ENCODE results near the gene KLF6.

The KLF6 gene

DNA sequence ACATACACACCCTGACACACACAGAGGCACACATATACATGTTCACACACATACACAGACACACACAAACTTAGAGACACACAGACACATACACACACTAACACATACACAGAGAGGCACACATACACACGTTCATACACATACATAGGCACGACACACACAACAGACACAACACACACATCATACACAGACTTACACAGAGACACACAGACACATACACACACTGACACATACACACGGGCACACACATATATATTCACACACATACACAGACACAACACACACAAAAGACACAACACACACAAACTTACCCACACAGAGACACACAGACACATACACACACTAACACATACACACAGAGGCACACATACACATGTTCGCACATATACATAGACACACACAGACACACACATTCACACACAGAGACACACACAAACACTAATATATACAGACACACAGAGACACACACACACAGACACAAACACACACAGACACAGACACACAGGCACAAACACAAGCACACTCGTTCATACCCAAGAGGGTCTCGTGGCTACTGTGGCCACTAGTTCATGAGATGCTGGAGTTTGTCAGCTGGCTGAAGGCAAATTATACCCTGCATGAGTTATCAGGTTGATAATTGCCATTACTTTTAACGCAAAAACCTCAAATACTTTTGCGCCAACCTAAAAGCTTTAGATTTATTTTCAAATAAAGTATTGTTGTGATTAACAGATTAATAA is 17.7 kb upstream of the KLF6 start:
- Histone ChIP-seq H3K27me3 (ENCODE audit: control insufficient read depth in 2 of 2, insufficient read depth in 2 of 2, low read length in 2 of 2) (no peaks in the 10 kb centered on the region), H3K27ac (ENCODE audit: low read depth in 2 of 2, low read length in 2 of 2) (no peak overlapping the region), H3K9ac (ENCODE audit: low read depth in 1 of 2, low read length in 2 of 2) (no peak overlapping the region), H3K36me3 (ENCODE audit: control insufficient read depth in 2 of 2, insufficient read depth in 2 of 2, low read length in 2 of 2) (no peaks in the 10 kb centered on the region), H3K4me3 (ENCODE audit: low read length in 2 of 2) (no peak overlapping the region), H3K9me3 (ENCODE audit: control insufficient read depth in 2 of 2, low read length in 2 of 2) (no peaks in the 10 kb centered on the region), H3K4me1 (ENCODE audit: control insufficient read depth in 2 of 2, insufficient read depth in 2 of 2, low read length in 2 of 2) (peaks cover 27 to 28% of the 10 kb centered on the region in 2 donors)

DNA sequence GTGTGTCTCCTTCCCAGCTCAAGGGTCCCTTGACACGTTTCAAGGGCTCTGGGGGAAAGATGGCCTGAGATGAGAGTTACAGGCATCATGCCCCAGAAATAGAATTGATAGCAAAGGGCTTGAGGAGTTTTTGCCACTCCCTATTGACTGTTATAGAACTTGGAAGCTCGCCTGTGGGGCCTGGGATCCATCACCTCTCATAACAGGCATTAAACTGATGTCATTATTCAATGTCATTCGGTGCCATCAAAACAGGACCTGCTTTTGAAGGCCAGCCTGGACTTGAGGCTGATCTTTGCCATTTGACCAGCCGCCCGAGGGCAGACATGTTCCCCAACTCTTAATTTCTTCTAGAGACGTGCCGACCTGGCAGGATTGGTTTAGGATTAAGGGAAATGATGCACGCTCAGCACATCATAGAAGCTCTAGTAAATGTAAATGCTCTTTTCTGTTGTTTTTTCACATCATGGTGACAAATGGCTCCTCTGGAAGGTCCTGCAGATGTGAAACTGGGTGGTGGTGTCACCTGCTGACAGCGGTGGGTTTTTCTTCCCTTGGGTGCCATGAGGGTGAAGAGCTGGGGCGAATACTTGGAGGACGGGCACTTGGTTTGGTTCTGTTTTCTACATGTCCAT is 16.7 kb upstream of the KLF6 start:
- Histone ChIP-seq H3K27me3 (ENCODE audit: control insufficient read depth in 2 of 2, insufficient read depth in 2 of 2, low read length in 2 of 2) (no peaks in the 10 kb centered on the region), H3K9ac (ENCODE audit: low read depth in 1 of 2, low read length in 2 of 2) (no peak overlapping the region), H3K4me3 (ENCODE audit: low read length in 2 of 2) (no peak overlapping the region), H3K36me3 (ENCODE audit: control insufficient read depth in 2 of 2, insufficient read depth in 2 of 2, low read length in 2 of 2) (no peaks in the 10 kb centered on the region), H3K27ac (ENCODE audit: low read depth in 2 of 2, low read length in 2 of 2) (no peak overlapping the region), H3K9me3 (ENCODE audit: control insufficient read depth in 2 of 2, low read length in 2 of 2) (no peaks in the 10 kb centered on the region), H3K4me1 (ENCODE audit: control insufficient read depth in 2 of 2, insufficient read depth in 2 of 2, low read length in 2 of 2) (peaks cover 16 to 17% of the 10 kb centered on the region in 2 donors)

DNA sequence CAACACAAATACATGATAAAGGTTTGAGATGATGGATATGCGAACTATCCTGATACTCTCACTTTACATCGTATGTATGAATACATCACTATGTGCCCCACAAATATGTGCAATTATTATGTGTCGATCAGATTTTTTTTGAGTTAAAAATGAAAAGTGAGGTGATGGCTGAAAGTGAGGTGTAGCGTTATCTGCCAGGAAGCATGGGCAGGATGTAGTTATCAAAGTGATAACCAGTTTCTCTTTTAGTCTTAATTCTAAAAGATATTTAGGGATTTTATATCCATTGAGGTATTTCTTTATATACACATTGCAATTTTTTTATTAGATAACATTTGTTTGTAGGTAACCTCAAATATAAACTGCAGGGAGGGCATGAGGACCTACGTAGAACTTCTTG is 15.6 kb upstream of the KLF6 start:
- H3K27ac ChIP-seq (ENCODE audit: low read depth in 2 of 2, low read length in 2 of 2), result no peak overlapping the region
- no peak overlapping the region for H3K4me3 ChIP-seq (ENCODE audit: low read length in 2 of 2)

DNA sequence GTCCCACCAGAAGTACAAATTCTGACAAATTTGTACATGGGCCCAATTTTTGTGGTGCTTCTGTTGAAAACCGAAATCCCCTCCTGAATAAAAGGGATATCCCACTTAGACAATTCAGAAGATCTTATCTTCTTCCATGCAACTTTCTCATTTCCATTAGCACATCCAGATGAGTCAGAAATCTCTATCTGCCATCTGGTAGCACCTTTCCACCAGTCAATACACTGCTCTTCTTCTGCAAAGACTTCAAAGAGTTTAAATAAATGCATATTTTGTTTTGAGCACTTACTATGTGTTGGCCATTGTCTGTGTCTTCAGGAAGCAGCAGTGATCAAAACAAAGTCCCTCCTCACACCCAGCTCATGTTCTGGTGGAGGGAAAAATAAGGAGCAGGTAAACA is 12.7 kb upstream of the KLF6 start:
- Histone ChIP-seq H3K4me1 (ENCODE audit: control insufficient read depth in 2 of 2, insufficient read depth in 2 of 2, low read length in 2 of 2) (no peaks in the 10 kb centered on the region), H3K9me3 (ENCODE audit: control insufficient read depth in 2 of 2, low read length in 2 of 2) (no peaks in the 10 kb centered on the region), H3K36me3 (ENCODE audit: control insufficient read depth in 2 of 2, insufficient read depth in 2 of 2, low read length in 2 of 2) (no peaks in the 10 kb centered on the region), H3K4me3 (ENCODE audit: low read length in 2 of 2) (no peak overlapping the region), H3K27ac (ENCODE audit: low read depth in 2 of 2, low read length in 2 of 2) (no peak overlapping the region), H3K9ac (ENCODE audit: low read depth in 1 of 2, low read length in 2 of 2) (no peak overlapping the region), H3K27me3 (ENCODE audit: control insufficient read depth in 2 of 2, insufficient read depth in 2 of 2, low read length in 2 of 2) (no peaks in the 10 kb centered on the region)

More for the DNA sequence above, 15.6 kb upstream of the KLF6 start:
- Histone ChIP-seq H3K4me1 (ENCODE audit: control insufficient read depth in 2 of 2, insufficient read depth in 2 of 2, low read length in 2 of 2) (peaks cover 7 to 9% of the 10 kb centered on the region in 2 donors), H3K36me3 (ENCODE audit: control insufficient read depth in 2 of 2, insufficient read depth in 2 of 2, low read length in 2 of 2) (no peaks in the 10 kb centered on the region), H3K9me3 (ENCODE audit: control insufficient read depth in 2 of 2, low read length in 2 of 2) (no peaks in the 10 kb centered on the region), H3K27me3 (ENCODE audit: control insufficient read depth in 2 of 2, insufficient read depth in 2 of 2, low read length in 2 of 2) (no peaks in the 10 kb centered on the region), H3K9ac (ENCODE audit: low read depth in 1 of 2, low read length in 2 of 2) (no peak overlapping the region)

DNA sequence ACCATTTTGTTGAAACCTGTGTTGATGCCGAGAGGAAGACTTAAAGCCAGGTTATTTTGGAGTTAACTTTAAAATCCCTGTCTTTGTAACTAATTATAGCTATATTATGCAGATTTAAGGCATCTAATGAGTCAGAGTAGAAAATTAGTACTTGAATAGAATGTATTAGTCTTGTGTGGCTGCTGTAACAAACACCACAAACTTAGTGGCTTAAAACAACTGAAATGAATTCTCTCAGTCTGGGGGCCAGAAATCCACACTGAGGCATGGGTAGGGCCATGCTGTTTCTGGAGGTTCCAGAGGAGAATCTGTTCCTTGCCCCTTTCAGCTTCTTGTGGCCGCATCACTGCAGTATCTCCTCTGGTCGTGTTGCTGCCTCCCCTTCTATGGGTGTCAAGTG is 8.5 kb upstream of the KLF6 start:
- Histone ChIP-seq H3K4me3 (ENCODE audit: low read length in 2 of 2) (no peak overlapping the region), H3K9me3 (ENCODE audit: control insufficient read depth in 2 of 2, low read length in 2 of 2) (no peaks in the 10 kb centered on the region), H3K36me3 (ENCODE audit: control insufficient read depth in 2 of 2, insufficient read depth in 2 of 2, low read length in 2 of 2) (no peaks in the 10 kb centered on the region), H3K27ac (ENCODE audit: low read depth in 2 of 2, low read length in 2 of 2) (no peak overlapping the region), H3K4me1 (ENCODE audit: control insufficient read depth in 2 of 2, insufficient read depth in 2 of 2, low read length in 2 of 2) (peaks cover 0 to 3% of the 10 kb centered on the region in 2 donors), H3K27me3 (ENCODE audit: control insufficient read depth in 2 of 2, insufficient read depth in 2 of 2, low read length in 2 of 2) (no peaks in the 10 kb centered on the region), H3K9ac (ENCODE audit: low read depth in 1 of 2, low read length in 2 of 2) (no peak overlapping the region)

DNA sequence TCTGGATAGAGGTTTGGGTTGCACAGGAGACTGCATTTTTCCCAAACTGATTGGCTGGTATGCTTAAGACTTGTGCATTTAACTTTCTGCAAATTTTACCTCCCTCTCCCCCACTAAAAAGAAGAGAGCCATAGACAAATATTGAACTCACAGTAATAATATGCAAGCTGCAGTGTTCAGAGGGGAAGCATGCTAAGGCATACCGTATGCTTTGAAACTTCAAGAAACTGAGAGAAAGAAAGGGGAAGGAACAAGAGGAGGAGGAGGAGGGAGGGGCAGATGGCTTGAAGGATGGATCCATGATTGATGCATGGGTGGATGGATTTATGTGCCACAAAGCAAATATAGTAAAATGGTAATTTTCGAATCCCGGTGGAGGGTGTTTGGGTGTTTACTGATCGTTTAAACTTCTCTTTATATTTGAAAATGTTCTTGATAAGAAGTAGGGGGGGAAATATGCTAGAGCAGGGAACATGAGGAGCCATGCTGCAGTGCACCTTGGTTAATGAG is 7.8 kb upstream of the KLF6 start:
- H3K36me3 ChIP-seq (ENCODE audit: control insufficient read depth in 2 of 2, insufficient read depth in 2 of 2, low read length in 2 of 2), result no peaks in the 10 kb centered on the region
- no peak overlapping the region for H3K27ac ChIP-seq (ENCODE audit: low read depth in 2 of 2, low read length in 2 of 2)
- no peaks in the 10 kb centered on the region for H3K9me3 ChIP-seq (ENCODE audit: control insufficient read depth in 2 of 2, low read length in 2 of 2)
- peaks cover 0 to 3% of the 10 kb centered on the region in 2 donors for H3K4me1 ChIP-seq (ENCODE audit: control insufficient read depth in 2 of 2, insufficient read depth in 2 of 2, low read length in 2 of 2)
- no peak overlapping the region for H3K9ac ChIP-seq (ENCODE audit: low read depth in 1 of 2, low read length in 2 of 2)
- no peaks in the 10 kb centered on the region for H3K27me3 ChIP-seq (ENCODE audit: control insufficient read depth in 2 of 2, insufficient read depth in 2 of 2, low read length in 2 of 2)
- no peak overlapping the region for H3K4me3 ChIP-seq (ENCODE audit: low read length in 2 of 2)

DNA sequence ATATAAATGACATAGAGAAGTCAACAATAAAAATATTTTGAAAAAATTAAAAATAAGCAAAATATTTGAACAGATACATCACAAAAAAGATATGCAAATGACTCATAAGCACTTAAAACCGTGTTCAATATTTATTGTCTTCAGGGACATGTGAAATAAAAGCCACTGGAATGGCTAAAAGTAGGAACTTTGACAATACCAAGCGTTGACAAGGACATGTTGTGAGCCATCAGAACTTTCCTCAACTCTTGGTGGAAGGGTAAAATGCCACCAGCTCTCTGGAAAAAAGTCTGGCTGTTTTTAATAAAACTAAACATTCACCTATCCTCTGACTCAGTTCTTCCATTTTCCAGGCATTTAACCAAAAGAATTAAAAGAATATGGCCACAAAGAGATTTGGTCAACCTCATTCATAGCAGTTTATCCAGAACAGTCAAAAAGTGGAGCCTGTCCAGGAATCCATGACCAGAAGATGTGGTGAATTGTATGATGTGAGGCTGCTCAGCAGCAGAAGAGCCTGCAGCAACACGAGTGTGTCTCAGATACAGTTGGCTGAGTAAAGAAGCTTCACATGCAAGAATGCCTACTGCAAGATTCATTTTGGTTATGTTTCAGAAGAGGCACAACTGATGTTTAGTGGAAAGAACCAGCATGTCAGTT is 7.1 kb upstream of the KLF6 start:
- Histone ChIP-seq H3K4me1 (ENCODE audit: control insufficient read depth in 2 of 2, insufficient read depth in 2 of 2, low read length in 2 of 2) (peaks cover 0 to 3% of the 10 kb centered on the region in 2 donors), H3K4me3 (ENCODE audit: low read length in 2 of 2) (no peak overlapping the region), H3K36me3 (ENCODE audit: control insufficient read depth in 2 of 2, insufficient read depth in 2 of 2, low read length in 2 of 2) (no peaks in the 10 kb centered on the region), H3K27ac (ENCODE audit: low read depth in 2 of 2, low read length in 2 of 2) (no peak overlapping the region), H3K9ac (ENCODE audit: low read depth in 1 of 2, low read length in 2 of 2) (no peak overlapping the region), H3K27me3 (ENCODE audit: control insufficient read depth in 2 of 2, insufficient read depth in 2 of 2, low read length in 2 of 2) (no peaks in the 10 kb centered on the region), H3K9me3 (ENCODE audit: control insufficient read depth in 2 of 2, low read length in 2 of 2) (no peaks in the 10 kb centered on the region)

DNA sequence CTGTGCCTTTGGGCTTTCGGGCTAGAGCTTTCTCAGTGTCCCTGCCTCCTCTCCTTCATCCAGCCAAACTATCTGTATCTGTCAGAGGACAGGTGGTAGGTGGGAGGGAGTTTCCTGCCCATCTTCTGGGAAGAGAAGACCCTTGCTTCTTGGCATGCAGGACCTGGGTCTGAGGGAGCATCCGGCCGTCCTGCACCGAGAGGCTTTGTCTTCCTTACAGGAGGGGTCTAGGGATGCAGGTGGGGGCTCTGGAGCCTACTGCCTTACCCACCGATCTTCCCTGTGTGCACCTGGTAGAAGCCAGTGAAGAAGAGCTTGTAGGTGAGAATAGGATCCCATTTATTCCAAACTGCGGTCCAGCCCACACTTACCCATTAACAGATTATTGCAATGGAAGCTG is 5.8 kb upstream of the KLF6 start:
- no peaks in the 10 kb centered on the region for H3K9me3 ChIP-seq (ENCODE audit: control insufficient read depth in 2 of 2, low read length in 2 of 2)
- no peaks in the 10 kb centered on the region for H3K27me3 ChIP-seq (ENCODE audit: control insufficient read depth in 2 of 2, insufficient read depth in 2 of 2, low read length in 2 of 2)
- no peaks in the 10 kb centered on the region for H3K36me3 ChIP-seq (ENCODE audit: control insufficient read depth in 2 of 2, insufficient read depth in 2 of 2, low read length in 2 of 2)
- H3K4me3 ChIP-seq (ENCODE audit: low read length in 2 of 2), result no peak overlapping the region
- H3K4me1 ChIP-seq (ENCODE audit: control insufficient read depth in 2 of 2, insufficient read depth in 2 of 2, low read length in 2 of 2), result peaks cover 2 to 3% of the 10 kb centered on the region in 2 donors
- H3K9ac ChIP-seq (ENCODE audit: low read depth in 1 of 2, low read length in 2 of 2), result no peak overlapping the region
- no peak overlapping the region for H3K27ac ChIP-seq (ENCODE audit: low read depth in 2 of 2, low read length in 2 of 2)

DNA sequence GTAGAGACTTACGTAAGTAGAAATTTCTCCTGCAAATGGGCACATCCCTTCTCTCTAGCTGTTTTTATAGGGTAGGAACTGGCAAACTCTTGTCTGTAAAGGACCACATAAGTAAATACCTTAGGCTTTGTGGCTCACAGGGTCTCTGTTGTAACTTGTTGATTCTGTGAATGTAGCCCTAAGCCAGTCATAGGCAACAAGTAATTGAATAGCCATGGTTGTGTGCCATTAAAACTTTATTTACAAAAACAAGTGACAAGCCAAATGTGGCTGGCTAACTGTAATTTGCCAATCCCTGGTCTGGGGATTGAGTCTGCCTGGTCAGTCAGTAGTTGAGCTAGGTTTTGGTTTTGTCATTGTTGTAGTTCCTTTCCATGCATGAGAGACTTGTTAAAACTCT is 5.3 kb upstream of the KLF6 start:
- H3K4me1 ChIP-seq (ENCODE audit: control insufficient read depth in 2 of 2, insufficient read depth in 2 of 2, low read length in 2 of 2), result peaks cover 3% of the 10 kb centered on the region in 2 donors

DNA sequence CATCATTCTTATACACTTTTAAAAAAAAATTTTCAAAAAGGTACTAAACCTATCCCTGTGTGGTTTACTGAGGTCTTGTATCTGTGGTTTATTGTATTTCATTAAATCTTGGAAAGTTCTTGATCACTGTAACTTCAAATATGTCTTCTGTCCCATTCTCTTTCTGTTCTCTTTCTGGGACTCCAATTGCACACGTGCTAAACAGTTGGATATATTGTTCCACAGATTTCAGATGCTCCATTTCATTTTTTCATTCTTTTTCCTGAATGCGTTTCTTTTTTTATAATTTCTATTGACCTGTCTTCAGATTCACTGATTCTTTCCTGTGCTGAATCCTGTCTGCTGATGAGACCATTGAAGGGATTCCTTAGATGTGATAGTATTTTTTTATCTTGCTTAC is 4.6 kb upstream of the KLF6 start:
- Histone ChIP-seq H3K9me3 (ENCODE audit: control insufficient read depth in 2 of 2, low read length in 2 of 2) (no peaks in the 10 kb centered on the region), H3K4me3 (ENCODE audit: low read length in 2 of 2) (no peak overlapping the region), H3K9ac (ENCODE audit: low read depth in 1 of 2, low read length in 2 of 2) (no peak overlapping the region), H3K27me3 (ENCODE audit: control insufficient read depth in 2 of 2, insufficient read depth in 2 of 2, low read length in 2 of 2) (no peaks in the 10 kb centered on the region), H3K4me1 (ENCODE audit: control insufficient read depth in 2 of 2, insufficient read depth in 2 of 2, low read length in 2 of 2) (peaks cover 3% of the 10 kb centered on the region in 2 donors), H3K36me3 (ENCODE audit: control insufficient read depth in 2 of 2, insufficient read depth in 2 of 2, low read length in 2 of 2) (no peaks in the 10 kb centered on the region), H3K27ac (ENCODE audit: low read depth in 2 of 2, low read length in 2 of 2) (no peak overlapping the region)

More for the DNA sequence above, 5.3 kb upstream of the KLF6 start:
- Histone ChIP-seq H3K36me3 (ENCODE audit: control insufficient read depth in 2 of 2, insufficient read depth in 2 of 2, low read length in 2 of 2) (no peaks in the 10 kb centered on the region), H3K9me3 (ENCODE audit: control insufficient read depth in 2 of 2, low read length in 2 of 2) (no peaks in the 10 kb centered on the region), H3K9ac (ENCODE audit: low read depth in 1 of 2, low read length in 2 of 2) (no peak overlapping the region), H3K27me3 (ENCODE audit: control insufficient read depth in 2 of 2, insufficient read depth in 2 of 2, low read length in 2 of 2) (no peaks in the 10 kb centered on the region), H3K4me3 (ENCODE audit: low read length in 2 of 2) (no peak overlapping the region), H3K27ac (ENCODE audit: low read depth in 2 of 2, low read length in 2 of 2) (no peak overlapping the region)
